SK-N-SH (cell line): ENCODE data around the gene ANO5. TPM values are rescaled to one million over a fixed set of nuclear protein-coding genes. Genes with fewer than 3 reads are reported as not detected.

Experiments used
- CTCF ChIA-PET: fragments of 300-600, 350-600 bp; formaldehyde crosslinking; extraction: SDS; loops from one replicate; lab custom pipeline; 2021; lab: Yijun Ruan, JAX
- POLR2A ChIA-PET: fragments of 350-600 bp; sonication (Branson Sonifier 250); formaldehyde crosslinking; extraction: SDS; loops from one replicate; lab custom pipeline; 2020; ENCODE audit warnings: antibody characterized with exemption, inconsistent platforms; lab: Yijun Ruan, JAX
- DNase-seq: peaks from one replicate; pipeline ENCODE4 v3.0.0; 2012
- H2AFZ ChIP-seq: fragments of 200-600 bp; sonication (generic); 2 replicates; pipeline ENCODE4 v1.8.1; 2016; ENCODE audit warnings: antibody characterized with exemption, mild to moderate bottlenecking, low read depth
- H3F3A ChIP-seq: fragments of 200-600 bp; sonication (generic); replicated peaks from 2 replicates; pipeline ENCODE3; 2016; ENCODE audit warnings: antibody characterized with exemption, mild to moderate bottlenecking; ENCODE audit not compliant: insufficient read depth
- H3K27ac ChIP-seq, 2 experiments: fragments of 200-500 bp in 1 of 2; fragments of 200-600 bp in 1 of 2; sonication (Bioruptor generic) in 1 of 2; sonication (generic), shearing (Covaris generic) in 1 of 2; 2 replicates each; pipeline versions ENCODE4 v1.5.1 to v1.6.1; 2014 to 2016; ENCODE audit warnings: low read depth in 2 of 2, inconsistent platforms in 1 of 2, low read length in 1 of 2, mild to moderate bottlenecking in 1 of 2, mixed read lengths in 1 of 2
- H3K27me3 ChIP-seq: fragments of 200-600 bp; sonication (generic), shearing (Covaris generic); 2 replicates; pipeline ENCODE4 v1.6.1; 2016; ENCODE audit warnings: mixed run types; ENCODE audit not compliant: insufficient read depth
- H3K36me3 ChIP-seq, 2 experiments: fragments of 200-500 bp in 1 of 2; fragments of 200-600 bp in 1 of 2; sonication (Bioruptor generic) in 1 of 2; sonication (generic) in 1 of 2; replicated peaks in 1 of 2; 2 replicates each; pipeline versions ENCODE3 to v1.5.1; 2014 to 2016; ENCODE audit warnings: low read length in 1 of 2, mild to moderate bottlenecking in 1 of 2; ENCODE audit not compliant: insufficient read depth in 2 of 2, control insufficient read depth in 1 of 2
- H3K4me1 ChIP-seq, 2 experiments: fragments of 200-500 bp in 1 of 2; fragments of 200-600 bp in 1 of 2; sonication (Bioruptor generic) in 1 of 2; sonication (generic), shearing (Covaris generic) in 1 of 2; 2 replicates each; pipeline versions ENCODE4 v1.5.1 to v1.6.1; 2014 to 2016; ENCODE audit warnings: low read depth in 1 of 2, low read length in 1 of 2, mixed run types in 1 of 2; ENCODE audit not compliant: insufficient read depth in 2 of 2, control insufficient read depth in 1 of 2
- H3K4me2 ChIP-seq: fragments of 200-600 bp; sonication (generic), shearing (Covaris generic); 2 replicates; pipeline ENCODE4 v1.6.1; 2017; ENCODE audit warnings: mixed run types
- H3K4me3 ChIP-seq, 2 experiments: fragments of 200-500 bp in 1 of 2; fragments of 200-600 bp in 1 of 2; sonication (Bioruptor generic) in 1 of 2; sonication (generic), shearing (Covaris generic) in 1 of 2; 2 replicates each; pipeline versions ENCODE4 v1.5.1 to v1.8.1; 2014 to 2016; ENCODE audit warnings: low read depth in 2 of 2, inconsistent platforms in 1 of 2, low read length in 1 of 2, mild to moderate bottlenecking in 1 of 2, mixed read lengths in 1 of 2, moderate library complexity in 1 of 2
- H3K79me2 ChIP-seq: fragments of 200-600 bp; sonication (generic); 2 replicates; pipeline ENCODE4 v1.8.1; 2017; ENCODE audit warnings: mild to moderate bottlenecking; ENCODE audit not compliant: insufficient read depth
- H3K9ac ChIP-seq: fragments of 200-600 bp; sonication (generic); 2 replicates; pipeline ENCODE4 v1.6.1; 2017; ENCODE audit warnings: mixed run types
- H3K9me2 ChIP-seq: fragments of 200-600 bp; sonication (generic); 2 replicates; pipeline ENCODE4 v1.6.1; 2017; ENCODE audit warnings: mixed run types
- H3K9me3 ChIP-seq: fragments of 200-600 bp; sonication (generic); 2 replicates; pipeline ENCODE4 v1.6.1; 2017; ENCODE audit warnings: mixed run types, mild to moderate bottlenecking, moderate library complexity
- H4K20me1 ChIP-seq: fragments of 200-600 bp; sonication (generic); 2 replicates; pipeline ENCODE4 v1.6.1; 2017; ENCODE audit warnings: mild to moderate bottlenecking, mixed run types; ENCODE audit not compliant: insufficient read depth
- CTCF ChIP-seq: fragments of 200-600 bp; sonication (generic); IDR thresholded peaks from 2 replicates; pipeline ENCODE4 v1.6.1; 2017; ENCODE audit warnings: antibody characterized with exemption, mild to moderate bottlenecking, moderate library complexity
- EP300 ChIP-seq, 2 experiments: IDR thresholded peaks; 2 replicates each; pipeline versions ENCODE4 v1.4.0 to v1.6.1; 2012; ENCODE audit warnings: borderline replicate concordance in 1 of 2, low read depth in 1 of 2, low read length in 1 of 2
- FOXM1 ChIP-seq: IDR thresholded peaks from 2 replicates; pipeline ENCODE4 v1.4.0; 2012; ENCODE audit warnings: low read depth, mild to moderate bottlenecking
- JUND ChIP-seq: IDR thresholded peaks from 2 replicates; pipeline ENCODE4 v1.4.0; 2012
- MEF2A ChIP-seq: IDR thresholded peaks from 2 replicates; pipeline ENCODE4 v1.4.0; 2012; ENCODE audit warnings: low read depth, borderline replicate concordance
- NRF1 ChIP-seq: IDR thresholded peaks from 2 replicates; pipeline ENCODE4 v1.6.1; 2012; ENCODE audit warnings: low read depth, mild to moderate bottlenecking, low read length
- POLR2AphosphoS5 ChIP-seq: IDR thresholded peaks from 2 replicates; pipeline ENCODE4 v1.6.1; 2012; ENCODE audit warnings: low read depth, low read length
- SIN3A ChIP-seq: IDR thresholded peaks from 2 replicates; pipeline ENCODE4 v1.6.1; 2012; ENCODE audit warnings: low read depth, mild to moderate bottlenecking, low read length, moderate library complexity, borderline replicate concordance
- YY1 ChIP-seq: IDR thresholded peaks from 2 replicates; pipeline ENCODE4 v1.4.0; 2012; ENCODE audit warnings: low read depth, mild to moderate bottlenecking
- ZBTB33 ChIP-seq: IDR thresholded peaks from 2 replicates; pipeline ENCODE4 v1.4.0; 2012; ENCODE audit warnings: low read depth, borderline replicate concordance
- WGBS: methylation state at CpG from one replicate; pipeline ENCODE4 v1.1.6; 2017; ENCODE audit warnings: low lambda C conversion rate; 5-methylcytosine and 5-hydroxymethylcytosine counted together
- polyA plus RNA-seq, 3 experiments: library from polyadenylated mRNA; depleted of rRNA; stranded (reverse); fragments of >200 nt; gene quantifications; 2 replicates each; pipeline ENCODE4 v1.2.3, GENCODE V29; 2012
- TF ChIP-seq, protein P1 (sequence below): IDR thresholded peaks from 2 replicates; pipeline ENCODE4 v1.6.1; 2012; ENCODE audit warnings: mild to moderate bottlenecking, low read depth, low read length, moderate library complexity
- TF ChIP-seq, protein P2 (sequence below): IDR thresholded peaks from 2 replicates; pipeline ENCODE4 v1.4.0; 2012; ENCODE audit warnings: low read depth
- TF ChIP-seq, protein P3 (sequence below): fragments of 150-350 bp; IDR thresholded peaks from 2 replicates; pipeline ENCODE4 v1.6.1; 2016; ENCODE audit warnings: mild to moderate bottlenecking, low read depth, low read length
- TF ChIP-seq, protein P4 (sequence below): fragments of 150-350 bp; IDR thresholded peaks from 2 replicates; pipeline ENCODE4 v1.6.1; 2017; ENCODE audit warnings: antibody characterized with exemption, low read length, low read depth, borderline replicate concordance

The ANO5 gene
- polyA plus RNA-seq, 1 of the 3 experiments (the other 2 are of a cell fraction): 0.15 TPM

DNA sequence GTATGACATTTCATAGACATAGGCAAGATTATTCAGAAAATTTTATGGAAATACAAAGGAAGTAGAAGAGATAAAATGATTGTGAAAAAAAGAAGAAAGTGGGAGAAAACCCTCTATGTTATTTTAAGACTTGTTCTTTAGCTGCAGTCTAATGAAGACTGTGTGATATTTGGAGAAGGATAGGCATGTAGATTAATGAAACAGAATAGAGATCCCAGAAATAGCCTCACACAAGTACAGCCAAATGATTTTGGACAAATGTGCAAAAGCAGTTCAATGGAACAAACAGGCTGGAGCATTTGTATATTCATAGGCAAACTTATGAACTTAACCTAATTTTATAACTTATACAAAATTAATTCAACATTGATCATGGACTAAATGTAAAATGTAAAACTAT lies 14.3 kb downstream of the ANO5 start:
- no peak overlapping the region for H3K27ac ChIP-seq
- no peak for TF ChIP-seq JUND
- no peak for TF ChIP-seq NRF1
- no peak for TF ChIP-seq CTCF
- TF ChIP-seq, protein P1, sequence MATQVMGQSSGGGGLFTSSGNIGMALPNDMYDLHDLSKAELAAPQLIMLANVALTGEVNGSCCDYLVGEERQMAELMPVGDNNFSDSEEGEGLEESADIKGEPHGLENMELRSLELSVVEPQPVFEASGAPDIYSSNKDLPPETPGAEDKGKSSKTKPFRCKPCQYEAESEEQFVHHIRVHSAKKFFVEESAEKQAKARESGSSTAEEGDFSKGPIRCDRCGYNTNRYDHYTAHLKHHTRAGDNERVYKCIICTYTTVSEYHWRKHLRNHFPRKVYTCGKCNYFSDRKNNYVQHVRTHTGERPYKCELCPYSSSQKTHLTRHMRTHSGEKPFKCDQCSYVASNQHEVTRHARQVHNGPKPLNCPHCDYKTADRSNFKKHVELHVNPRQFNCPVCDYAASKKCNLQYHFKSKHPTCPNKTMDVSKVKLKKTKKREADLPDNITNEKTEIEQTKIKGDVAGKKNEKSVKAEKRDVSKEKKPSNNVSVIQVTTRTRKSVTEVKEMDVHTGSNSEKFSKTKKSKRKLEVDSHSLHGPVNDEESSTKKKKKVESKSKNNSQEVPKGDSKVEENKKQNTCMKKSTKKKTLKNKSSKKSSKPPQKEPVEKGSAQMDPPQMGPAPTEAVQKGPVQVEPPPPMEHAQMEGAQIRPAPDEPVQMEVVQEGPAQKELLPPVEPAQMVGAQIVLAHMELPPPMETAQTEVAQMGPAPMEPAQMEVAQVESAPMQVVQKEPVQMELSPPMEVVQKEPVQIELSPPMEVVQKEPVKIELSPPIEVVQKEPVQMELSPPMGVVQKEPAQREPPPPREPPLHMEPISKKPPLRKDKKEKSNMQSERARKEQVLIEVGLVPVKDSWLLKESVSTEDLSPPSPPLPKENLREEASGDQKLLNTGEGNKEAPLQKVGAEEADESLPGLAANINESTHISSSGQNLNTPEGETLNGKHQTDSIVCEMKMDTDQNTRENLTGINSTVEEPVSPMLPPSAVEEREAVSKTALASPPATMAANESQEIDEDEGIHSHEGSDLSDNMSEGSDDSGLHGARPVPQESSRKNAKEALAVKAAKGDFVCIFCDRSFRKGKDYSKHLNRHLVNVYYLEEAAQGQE: no peak
- no peak for TF ChIP-seq YY1
- TF ChIP-seq POLR2AphosphoS5: no peak
- no peak for TF ChIP-seq EP300 (IDR thresholded peaks at IDR 0.05; ENCODE audit: borderline replicate concordance in 1 of 2, low read depth in 1 of 2, low read length in 1 of 2)
- TF ChIP-seq FOXM1: no peak
- TF ChIP-seq, all 33 proteins: peak for 0
- Histone ChIP-seq H3K27me3 (no peaks in the 10 kb centered on the region), H3F3A (no peaks in the 10 kb centered on the region), H3K9me3 (no peaks in the 10 kb centered on the region), H3K4me1 (no peaks in the 10 kb centered on the region), H3K36me3 (no peaks in the 10 kb centered on the region), H3K4me2 (no peak overlapping the region), H3K4me3 (no peak overlapping the region), H2AFZ (no peak overlapping the region), H3K9me2 (no peaks in the 10 kb centered on the region), H3K79me2 (no peaks in the 10 kb centered on the region), H3K9ac (no peak overlapping the region), H4K20me1 (no peaks in the 10 kb centered on the region)
- CTCF ChIA-PET: no interaction called here
- POLR2A ChIA-PET: no interaction called here
- no peak for DNase-seq

DNA sequence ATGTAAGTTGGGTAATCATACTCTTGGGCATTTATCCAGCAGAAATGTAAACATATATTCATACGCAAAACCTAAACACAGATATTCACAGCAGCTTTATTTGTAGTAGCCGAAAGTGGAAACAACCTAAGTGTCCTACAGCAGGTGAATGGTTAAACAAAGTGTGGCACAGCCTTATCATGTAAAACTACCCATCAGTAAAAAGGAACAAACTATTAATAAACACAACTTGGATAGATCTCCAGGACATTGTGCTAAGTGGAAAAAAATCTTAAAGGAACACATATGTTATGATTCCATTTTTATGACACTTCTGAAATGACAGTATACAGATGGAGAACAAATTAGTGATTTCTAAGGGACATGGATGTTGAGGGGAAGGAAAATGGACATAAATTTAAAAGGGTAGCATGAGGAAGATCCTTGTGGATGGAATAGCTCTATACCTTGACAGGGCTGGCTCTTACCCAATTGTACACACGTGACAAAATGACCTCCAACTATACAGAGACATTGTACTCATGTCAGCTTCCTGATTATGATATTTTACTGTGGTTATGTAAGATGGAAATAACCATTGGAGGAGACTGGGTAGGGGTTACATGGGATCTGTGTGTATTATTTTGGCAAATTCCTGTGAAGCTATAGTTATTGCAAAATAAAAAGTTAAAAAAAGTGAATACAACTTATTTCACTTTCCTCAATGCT lies 15.4 kb downstream of the ANO5 start:
- DNase-seq: no peak
- ChIA-PET POLR2A (no interaction called here), CTCF (interaction anchor here (0.6 kb wide), 1 partner anchor 29 kb away, joined by 3 read pairs; no protein-coding TSS in a partner anchor)
- no peak for TF ChIP-seq MEF2A
- TF ChIP-seq, protein P2, sequence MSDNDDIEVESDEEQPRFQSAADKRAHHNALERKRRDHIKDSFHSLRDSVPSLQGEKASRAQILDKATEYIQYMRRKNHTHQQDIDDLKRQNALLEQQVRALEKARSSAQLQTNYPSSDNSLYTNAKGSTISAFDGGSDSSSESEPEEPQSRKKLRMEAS: no peak
- TF ChIP-seq, protein P3, sequence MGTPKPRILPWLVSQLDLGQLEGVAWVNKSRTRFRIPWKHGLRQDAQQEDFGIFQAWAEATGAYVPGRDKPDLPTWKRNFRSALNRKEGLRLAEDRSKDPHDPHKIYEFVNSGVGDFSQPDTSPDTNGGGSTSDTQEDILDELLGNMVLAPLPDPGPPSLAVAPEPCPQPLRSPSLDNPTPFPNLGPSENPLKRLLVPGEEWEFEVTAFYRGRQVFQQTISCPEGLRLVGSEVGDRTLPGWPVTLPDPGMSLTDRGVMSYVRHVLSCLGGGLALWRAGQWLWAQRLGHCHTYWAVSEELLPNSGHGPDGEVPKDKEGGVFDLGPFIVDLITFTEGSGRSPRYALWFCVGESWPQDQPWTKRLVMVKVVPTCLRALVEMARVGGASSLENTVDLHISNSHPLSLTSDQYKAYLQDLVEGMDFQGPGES: no peak
- no peak for TF ChIP-seq NRF1
- no peak for TF ChIP-seq ZBTB33
- no peak for TF ChIP-seq SIN3A
- TF ChIP-seq, protein P4, sequence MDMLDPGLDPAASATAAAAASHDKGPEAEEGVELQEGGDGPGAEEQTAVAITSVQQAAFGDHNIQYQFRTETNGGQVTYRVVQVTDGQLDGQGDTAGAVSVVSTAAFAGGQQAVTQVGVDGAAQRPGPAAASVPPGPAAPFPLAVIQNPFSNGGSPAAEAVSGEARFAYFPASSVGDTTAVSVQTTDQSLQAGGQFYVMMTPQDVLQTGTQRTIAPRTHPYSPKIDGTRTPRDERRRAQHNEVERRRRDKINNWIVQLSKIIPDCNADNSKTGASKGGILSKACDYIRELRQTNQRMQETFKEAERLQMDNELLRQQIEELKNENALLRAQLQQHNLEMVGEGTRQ: no peak
- no peak for TF ChIP-seq YY1
- H3K9me3 ChIP-seq: no peaks in the 10 kb centered on the region
- H3K4me2 ChIP-seq: no peak overlapping the region
- H3F3A ChIP-seq: no peaks in the 10 kb centered on the region
- H3K9ac ChIP-seq: no peak overlapping the region
- 83% methylated on average over 3 of the region's 3 CpGs for WGBS
- H3K79me2 ChIP-seq: no peaks in the 10 kb centered on the region
- H3K27ac ChIP-seq: no peak overlapping the region
- H3K4me3 ChIP-seq: no peak overlapping the region
- H2AFZ ChIP-seq: no peak overlapping the region
- H3K4me1 ChIP-seq: no peaks in the 10 kb centered on the region
- no peaks in the 10 kb centered on the region for H4K20me1 ChIP-seq
- H3K27me3 ChIP-seq: no peaks in the 10 kb centered on the region
- H3K9me2 ChIP-seq: no peaks in the 10 kb centered on the region
- no peaks in the 10 kb centered on the region for H3K36me3 ChIP-seq
